Adrenal gland (tissue), 12 donors: ENCODE measurements around the gene ANP32A. TPM values are rescaled to one million over a fixed set of nuclear protein-coding genes. Genes with fewer than 3 reads are reported as not detected.
A peak's percentile ranks its signal among the peaks of the same experiment; 100 is the strongest.

Experiments
- DNase-seq, 7 donors: peaks; one replicate each; pipeline ENCODE4 v3.0.0-alpha.2; 2019 to 2020
- H3K27ac ChIP-seq, 5 donors: fragments of 200-600 bp; sonication (generic) in 4 of 5; 1 replicate in 3 of 5; 2 replicates in 2 of 5; pipeline versions ENCODE4 v1.5.1 to v1.8.0; 2016 to 2020; ENCODE audit warnings: mild to moderate bottlenecking in 1 of 5
- H3K27me3 ChIP-seq: fragments of 200-600 bp; 2 replicates; pipeline ENCODE4 v1.8.0; 2021
- H3K36me3 ChIP-seq, 2 donors: fragments of 200-600 bp; replicated peaks in 1 of 2; 1 replicate in 1 of 2; 2 replicates in 1 of 2; pipeline versions ENCODE4 v1.5.1 to v1.8.0; 2018 to 2022
- H3K4me1 ChIP-seq, 2 donors: fragments of 200-600 bp; replicated peaks in 1 of 2; 1 replicate in 1 of 2; 2 replicates in 1 of 2; pipeline versions ENCODE4 v1.5.1 to v1.8.0; 2018 to 2021
- H3K4me3 ChIP-seq, 4 donors: fragments of 200-600 bp; sonication (generic) in 3 of 4; one replicate each; pipeline ENCODE4 v1.5.1; 2016 to 2018
- H3K9me3 ChIP-seq, 3 donors: fragments of 200-600 bp; sonication (generic) in 1 of 3; replicated peaks in 1 of 3; 1 replicate in 2 of 3; 2 replicates in 1 of 3; pipeline versions ENCODE4 v1.5.1 to v1.8.0; 2016 to 2021
- POLR2A ChIP-seq, 2 donors: fragments of 450-650 bp; IDR thresholded peaks; one replicate each; pipeline ENCODE4 v1.6.1; 2017; ENCODE audit warnings: antibody characterized with exemption in 2 of 2, mild to moderate bottlenecking in 2 of 2, moderate library complexity in 1 of 2
- WGBS, 4 donors: extraction: QIAGEN DNeasy Blood & Tissue Kit in 2 of 4; methylation state at CpG; one replicate each; pipeline versions ENCODE4 v1.1.5 to v1.1.7; 2013 to 2017; 5-methylcytosine and 5-hydroxymethylcytosine counted together
- intact Hi-C, 2 donors: fragments of 100-400 bp; cut with DNase I; formaldehyde crosslinking; loops; one replicate each; pipeline versions ENCODE4 v1.14.1 to v1.15.0; 2022 to 2023
- polyA plus RNA-seq, 3 donors: library from polyadenylated mRNA; stranded (reverse); fragments of 200-250 nt in 2 of 3; fragments of 350-450 nt in 1 of 3; fragmentation: Illumina TruSeq in 1 of 3; extraction: RNeasy Lipid Tissue Mini Kit (QIAGEN cat#74804) in 1 of 3; gene quantifications; one replicate each; pipeline ENCODE4 v1.2.3, GENCODE V29; 2013 to 2014
- total RNA-seq, 9 donors: library from RNA; depleted of rRNA in 4 of 9; stranded (reverse); fragments of >200 nt in 4 of 9; fragments of 120-200 nt in 1 of 9; fragmentation: NEBNext Ultra II Directional in 1 of 9; extraction: Animal tissue kit (Norgen Biotek cat#: 25700) in 1 of 9; gene quantifications; one replicate each; pipeline versions ENCODE4 v1.1.0 to v1.2.4, GENCODE V29; 2013 to 2023
- TF ChIP-seq, protein P1 (sequence below), 6 experiments: fragments of 450-650 bp in 4 of 6; fragments of 200-600 bp in 2 of 6; sonication (generic) in 1 of 6; IDR thresholded peaks; 1 replicate in 5 of 6; 2 replicates in 1 of 6; pipeline versions ENCODE4 v1.5.1 to v1.8.0; 2016 to 2021; ENCODE audit warnings: antibody characterized with exemption in 6 of 6, mild to moderate bottlenecking in 2 of 6, moderate library complexity in 1 of 6
- donor health status: healthy with polysubstance abuse.
- donor health status: Bipolar disorder and iron deficiency.
- donor health status: DM: yes; HTN: yes; CAD: no.
- donor health status: DM: no; HTN: no; CAD: no.
- donor health status: DM: no; HTN: no; CAD: no.
- donor health status: DM: yes; HTN: yes; CAD: no.

The ANP32A gene
- total and polyA plus RNA-seq, 12 donors, result 44.5 to 170 (median 79.5) TPM

DNA sequence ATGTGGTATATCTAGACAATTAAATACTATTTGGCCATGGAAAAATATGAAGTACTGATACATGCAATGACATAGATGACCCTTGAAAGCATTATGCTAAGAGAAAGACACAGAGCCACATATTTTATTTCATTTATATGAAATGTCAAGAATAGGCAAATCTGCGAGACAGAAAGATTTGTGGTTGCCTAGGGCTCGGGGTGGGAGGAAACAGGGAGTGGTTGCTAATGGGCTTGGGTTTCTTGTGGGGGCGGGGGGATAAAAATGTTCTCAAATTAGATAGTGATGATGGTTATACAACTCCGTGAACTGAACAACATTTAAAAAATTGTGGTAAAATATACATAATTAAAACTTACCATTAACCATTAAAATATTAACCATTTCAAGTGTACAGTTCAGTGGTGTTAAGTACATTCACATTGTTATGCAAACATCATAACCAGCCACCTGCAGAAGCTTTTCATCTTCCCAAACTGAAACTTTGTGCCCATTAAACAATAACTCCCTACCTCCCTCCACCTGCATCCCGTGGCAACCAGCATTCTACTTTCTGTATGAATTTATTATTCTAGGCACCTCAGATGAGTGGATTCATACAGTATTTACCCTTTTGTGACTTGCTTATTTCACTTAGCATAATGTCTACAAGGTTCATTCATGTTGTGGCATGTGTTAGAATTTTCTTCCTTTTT is 24.3 kb upstream of the ANP32A start:
- 64 to 73% (median 67%) methylated on average over 5 of the region's 5 CpGs for WGBS, 4 donors
- H3K27ac ChIP-seq, result no peak overlapping the region
- TF ChIP-seq, protein P1, sequence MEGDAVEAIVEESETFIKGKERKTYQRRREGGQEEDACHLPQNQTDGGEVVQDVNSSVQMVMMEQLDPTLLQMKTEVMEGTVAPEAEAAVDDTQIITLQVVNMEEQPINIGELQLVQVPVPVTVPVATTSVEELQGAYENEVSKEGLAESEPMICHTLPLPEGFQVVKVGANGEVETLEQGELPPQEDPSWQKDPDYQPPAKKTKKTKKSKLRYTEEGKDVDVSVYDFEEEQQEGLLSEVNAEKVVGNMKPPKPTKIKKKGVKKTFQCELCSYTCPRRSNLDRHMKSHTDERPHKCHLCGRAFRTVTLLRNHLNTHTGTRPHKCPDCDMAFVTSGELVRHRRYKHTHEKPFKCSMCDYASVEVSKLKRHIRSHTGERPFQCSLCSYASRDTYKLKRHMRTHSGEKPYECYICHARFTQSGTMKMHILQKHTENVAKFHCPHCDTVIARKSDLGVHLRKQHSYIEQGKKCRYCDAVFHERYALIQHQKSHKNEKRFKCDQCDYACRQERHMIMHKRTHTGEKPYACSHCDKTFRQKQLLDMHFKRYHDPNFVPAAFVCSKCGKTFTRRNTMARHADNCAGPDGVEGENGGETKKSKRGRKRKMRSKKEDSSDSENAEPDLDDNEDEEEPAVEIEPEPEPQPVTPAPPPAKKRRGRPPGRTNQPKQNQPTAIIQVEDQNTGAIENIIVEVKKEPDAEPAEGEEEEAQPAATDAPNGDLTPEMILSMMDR (IDR thresholded peaks at IDR 0.05), result no peak
- TF ChIP-seq POLR2A (IDR thresholded peaks at IDR 0.05), result no peak

DNA sequence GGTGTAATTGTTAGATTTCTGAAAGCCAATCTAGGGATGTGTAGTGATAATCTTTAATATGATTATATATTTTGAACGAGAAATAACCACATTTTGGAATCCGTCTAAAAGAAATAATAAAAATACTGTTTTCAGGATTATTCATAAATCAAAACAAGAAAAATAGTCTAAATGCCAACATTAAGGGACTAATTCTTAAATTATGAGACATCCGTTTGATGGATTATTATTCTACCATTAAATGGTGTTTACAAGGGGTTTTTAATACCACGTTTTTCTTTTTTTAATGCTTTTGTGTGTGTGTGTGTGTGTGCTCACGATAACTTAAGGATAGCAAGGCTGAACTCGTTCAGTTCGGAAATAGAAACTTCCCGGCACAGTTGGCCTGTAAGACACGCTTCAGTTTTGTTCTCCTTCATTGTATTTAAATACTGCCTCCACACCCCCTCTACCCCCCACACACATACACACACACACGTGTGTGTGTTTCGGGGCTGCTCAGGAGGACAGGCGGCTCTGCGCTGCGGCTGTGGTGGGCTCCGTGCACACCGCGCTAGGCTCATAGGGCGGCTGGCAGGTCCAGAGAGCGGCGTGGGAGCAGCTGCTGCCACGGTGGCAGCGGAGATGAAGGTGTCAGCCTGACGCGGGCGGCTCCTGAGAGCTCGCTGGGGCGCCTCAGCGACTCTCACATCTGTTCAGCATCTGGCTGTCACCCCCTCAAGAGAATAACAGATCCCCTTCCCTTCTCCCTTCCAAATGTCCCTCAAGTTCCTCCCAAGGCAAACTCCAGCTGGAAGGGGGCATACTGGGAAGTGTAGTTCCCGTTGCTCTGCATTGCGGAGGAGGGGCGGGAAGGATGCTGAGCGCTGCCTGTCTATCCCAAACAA is 23.0 kb upstream of the ANP32A start:
- 10 to 18% (median 12%) methylated on average over 21 to 32 of the region's 32 CpGs for WGBS, 4 donors
- no peak for TF ChIP-seq POLR2A (IDR thresholded peaks at IDR 0.05)
- TF ChIP-seq, protein P1 (IDR thresholded peaks at IDR 0.05), result no peak
- Histone ChIP-seq H3K36me3 (no peaks in the 10 kb centered on the region), H3K4me1 (peaks cover 0 to 9% of the 10 kb centered on the region in 2 donors), H3K27me3 (peaks cover 68% of the 10 kb centered on the region), H3K9me3 (no peaks in the 10 kb centered on the region), H3K4me3 (peak overlapping the region in 1 of 4 donors; percentile 50), H3K27ac (no peak overlapping the region)
- intact Hi-C loops, result no loop called here
- no peak for DNase-seq

More for the DNA sequence above, 24.3 kb upstream of the ANP32A start:
- Histone ChIP-seq H3K9me3 (no peaks in the 10 kb centered on the region), H3K4me3 (no peak overlapping the region), H3K4me1 (peaks cover 0 to 9% of the 10 kb centered on the region in 2 donors), H3K36me3 (no peaks in the 10 kb centered on the region), H3K27me3 (peaks cover 58% of the 10 kb centered on the region)
- intact Hi-C loops, result no loop called here
- no peak for DNase-seq

DNA sequence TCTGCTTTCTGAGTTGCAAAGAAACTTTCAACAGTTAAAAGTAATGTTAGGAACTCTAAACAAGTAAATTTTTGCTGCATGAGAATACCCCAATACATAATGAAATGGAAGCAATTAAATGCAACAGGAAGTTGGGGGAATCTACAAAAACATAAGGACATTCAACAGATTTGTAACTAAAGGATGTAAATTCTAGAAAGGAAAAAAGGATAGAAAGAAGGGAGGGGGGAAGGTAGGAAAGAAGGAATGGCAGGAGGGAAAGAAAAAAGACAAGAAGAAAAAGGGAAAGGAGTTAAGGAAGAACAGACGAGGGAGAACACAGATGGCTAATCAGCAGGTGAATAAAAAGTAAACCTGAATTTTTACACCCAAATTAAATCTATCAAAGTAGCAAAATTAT is 22.3 kb upstream of the ANP32A start:
- Histone ChIP-seq H3K27me3 (peaks cover 70% of the 10 kb centered on the region), H3K36me3 (no peaks in the 10 kb centered on the region)

More for the DNA sequence above, 22.3 kb upstream of the ANP32A start:
- TF ChIP-seq, protein P1 (IDR thresholded peaks at IDR 0.05), result no peak
- TF ChIP-seq POLR2A (IDR thresholded peaks at IDR 0.05), result no peak
- H3K9me3 ChIP-seq, result peaks cover 0 to under 1% (median 0%) of the 10 kb centered on the region in 3 donors
- 69 to 100% (median 87%) methylated on average over 1 of the region's 1 CpG for WGBS, 4 donors
- no peak for DNase-seq
- H3K4me3 ChIP-seq, result no peak overlapping the region
- intact Hi-C loops, result no loop called here
- H3K27ac ChIP-seq, result no peak overlapping the region
- peaks cover 0 to 9% of the 10 kb centered on the region in 2 donors for H3K4me1 ChIP-seq
